ENCODE results near the gene CASP8AP2. TPM values are rescaled to one million over a fixed set of nuclear protein-coding genes. Genes with fewer than 3 reads are reported as not detected.
"Not testable (repeated sequence)": the region's sequence is repeated elsewhere in the genome, so short reads cannot be mapped to it uniquely, and the experiment has no call there.

CASP8AP2 gene
- total RNA-seq, 1 donor from 2014 or later: 23.3 TPM

DNA sequence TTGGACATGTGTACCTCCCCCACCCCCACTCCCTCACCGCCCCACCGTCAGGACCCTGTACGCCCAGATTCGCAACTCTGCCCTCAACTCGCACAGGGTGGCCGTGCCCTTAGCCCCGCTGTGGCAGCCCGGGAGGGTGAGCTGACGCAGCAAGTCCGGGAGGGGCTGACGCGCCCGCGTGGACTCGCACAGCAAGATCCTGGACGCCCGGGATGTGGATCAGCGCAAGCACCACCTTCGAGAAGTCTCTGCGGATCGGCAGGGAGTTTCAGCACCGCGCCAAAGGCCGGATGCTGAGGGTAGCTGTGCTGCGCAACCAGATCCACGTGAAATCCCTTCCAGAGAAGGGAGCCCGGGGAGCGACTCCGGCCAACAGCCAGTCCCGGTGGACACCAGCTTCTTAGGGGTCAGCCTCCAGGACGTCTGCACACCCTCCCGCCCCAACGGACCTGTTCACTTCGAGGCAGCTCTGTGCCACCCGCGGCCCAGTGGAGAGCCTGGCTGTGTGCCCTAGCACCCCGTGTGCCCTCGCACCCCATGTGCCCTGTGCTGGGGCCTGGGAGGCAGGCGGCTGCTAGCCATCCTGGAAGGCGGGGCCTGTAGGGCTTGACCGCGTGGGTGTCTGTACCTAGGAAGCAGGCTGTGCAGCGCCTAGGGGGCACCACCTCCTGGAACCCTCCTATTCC is 57.9 kb downstream of the CASP8AP2 start:
- DNase-seq (ENCODE audit: low spot score): no peak

DNA sequence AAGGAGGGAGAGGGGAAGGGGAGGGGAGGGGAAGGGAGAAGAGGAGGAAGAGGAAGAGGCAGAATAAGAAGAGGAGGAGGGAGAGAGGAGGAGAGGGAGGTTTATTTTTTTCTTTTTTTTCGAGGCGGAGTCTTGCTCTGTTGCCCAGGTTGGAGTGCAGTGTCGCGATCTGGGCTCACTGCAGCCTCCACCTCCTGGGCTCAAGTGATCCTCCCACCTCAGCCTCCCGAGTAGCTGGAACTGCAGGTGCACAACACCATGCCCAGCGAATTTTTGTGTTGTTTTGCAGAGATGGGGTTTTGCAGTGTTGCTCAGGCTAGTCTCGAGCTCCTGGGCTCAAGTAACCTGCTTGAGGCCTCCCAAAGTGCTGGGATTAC is 58.4 kb downstream of the CASP8AP2 start:
- no peak for DNase-seq (ENCODE audit: low spot score)

- no peak for DNase-seq (ENCODE audit: low spot score)
These were observed 59.2 kb downstream of the CASP8AP2 start for GRCh38 chr6:89888871-89889270.

DNA sequence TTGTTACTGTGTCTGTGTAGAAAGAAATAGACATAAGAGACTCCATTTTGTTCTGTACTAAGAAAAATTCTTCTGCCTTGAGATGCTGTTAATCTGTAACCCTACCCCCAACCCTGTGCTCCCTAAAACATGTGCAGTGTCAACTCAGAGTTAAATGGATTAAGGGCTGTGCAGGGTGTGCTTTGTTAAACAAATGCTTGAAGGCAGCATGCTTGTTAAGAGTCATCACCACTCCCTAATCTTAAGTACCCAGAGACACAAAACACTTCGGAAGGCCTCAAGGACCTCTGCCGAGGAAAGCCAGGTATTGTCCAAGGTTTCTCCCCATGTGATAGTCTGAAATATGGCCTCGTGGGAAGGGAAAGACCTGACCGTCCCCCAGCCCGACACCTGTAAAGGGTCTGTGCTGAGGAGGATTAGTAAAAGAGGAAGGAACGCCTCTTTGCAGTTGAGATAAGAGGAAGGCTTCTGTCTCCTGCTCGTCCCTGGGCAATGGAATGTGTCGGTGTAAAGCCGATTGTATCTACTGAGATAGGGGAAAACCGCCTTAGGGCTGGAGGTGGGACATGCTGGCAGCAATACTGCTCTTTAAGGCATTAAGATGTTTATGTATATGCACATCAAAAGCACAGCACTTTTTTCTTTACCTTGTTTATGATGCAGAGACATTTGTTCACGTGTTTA is 61.3 kb downstream of the CASP8AP2 start:
- not testable (repeated sequence) for DNase-seq (ENCODE audit: low spot score)

DNA sequence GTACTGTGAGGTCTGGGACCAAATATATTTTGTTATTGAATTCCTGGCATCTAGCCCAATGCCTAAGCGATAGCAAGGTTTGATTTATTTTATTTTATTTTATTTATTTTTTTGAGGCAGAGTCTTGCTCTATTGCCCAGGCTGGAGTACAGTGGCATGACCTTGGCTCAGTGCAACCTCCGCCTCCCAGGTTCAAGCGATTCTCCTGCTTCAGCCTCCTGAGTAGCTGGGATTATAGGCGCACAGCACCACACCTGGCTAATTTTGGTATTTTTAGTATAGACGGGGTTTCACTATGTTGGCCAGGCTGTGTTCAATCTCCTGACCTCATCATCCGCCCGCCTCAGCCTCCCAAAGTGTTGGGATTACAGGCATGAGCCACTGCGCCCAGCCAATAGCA is 62.9 kb downstream of the CASP8AP2 start:
- not testable (repeated sequence) for DNase-seq (ENCODE audit: low spot score)

GRCh38 chr6:89894169-89894568 is 64.5 kb downstream of the CASP8AP2 start, which contains the start of gene GJA10:
GJA10 (plus strand) TSS chr6:89894469; CDS start chr6:89894469, 0 bp downstream.
- no peak for DNase-seq (ENCODE audit: low spot score)

- DNase-seq (ENCODE audit: low spot score): no peak
These were observed 65.7 kb downstream of the CASP8AP2 start for GRCh38 chr6:89895276-89895874.

DNA sequence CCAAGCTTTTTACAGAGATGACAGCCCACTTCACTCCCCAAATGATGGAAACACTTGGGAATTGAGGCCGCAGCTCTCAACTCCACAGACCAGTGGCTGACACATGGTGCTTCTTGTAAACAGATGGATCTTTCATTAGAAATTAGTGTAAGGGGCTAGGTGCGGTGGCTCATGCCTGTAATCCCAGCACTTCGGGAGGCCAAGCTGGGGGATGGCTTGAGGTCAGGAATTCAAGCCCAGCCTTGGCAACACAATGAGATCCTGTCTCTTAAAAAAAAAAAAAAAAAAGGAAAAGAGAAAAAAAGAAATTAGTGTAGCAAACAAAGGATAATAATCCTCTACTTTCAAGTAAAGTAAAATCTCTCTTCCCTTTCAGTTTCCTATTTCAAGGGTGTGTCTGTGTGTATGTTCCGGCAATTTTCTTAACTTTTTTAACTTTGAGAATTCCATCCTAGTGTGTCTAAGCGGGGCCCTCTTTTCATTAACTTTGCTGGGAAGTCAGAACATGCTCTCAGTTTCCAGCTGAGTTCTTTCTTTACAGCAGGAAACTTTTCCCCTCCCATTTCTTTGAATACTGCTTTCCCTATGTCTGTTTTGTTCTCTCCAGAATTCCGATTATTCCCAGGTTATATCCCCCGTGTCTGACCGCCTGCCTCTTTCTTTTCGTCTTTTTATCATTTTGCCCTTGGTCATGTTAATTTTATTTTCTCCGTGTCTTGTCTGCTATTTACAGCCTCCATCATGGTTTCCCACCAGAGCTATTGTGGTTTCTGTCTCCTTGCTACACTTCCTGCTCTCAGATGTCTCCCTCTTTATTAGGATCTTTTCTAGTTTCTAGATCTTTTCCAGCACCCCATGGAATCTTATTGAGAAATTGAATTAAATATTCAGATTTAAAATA is 80.6 kb downstream of the CASP8AP2 start:
- not testable (repeated sequence) for DNase-seq (ENCODE audit: low spot score)

DNA sequence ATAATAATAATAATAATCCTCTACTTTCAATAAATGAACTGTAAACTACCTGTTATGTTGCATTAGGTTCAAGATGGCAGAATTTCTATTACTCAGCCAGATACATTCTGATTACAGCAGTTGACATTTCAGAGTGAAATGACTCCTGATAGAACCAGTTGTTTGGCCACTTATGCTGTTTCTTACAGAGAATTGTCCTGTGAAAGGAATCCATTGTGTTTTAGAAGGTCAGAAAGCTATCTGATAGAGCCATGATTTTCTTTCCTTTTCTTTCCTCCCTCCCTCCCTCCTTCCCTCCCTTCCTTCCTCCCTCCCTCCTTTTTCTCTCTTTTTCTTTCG is 81.2 kb downstream of the CASP8AP2 start:
- DNase-seq (ENCODE audit: low spot score): no peak

GRCh38 chr6:89916136-89916920 is 86.6 kb downstream of the CASP8AP2 start:
- DNase-seq (ENCODE audit: low spot score): no peak

DNA sequence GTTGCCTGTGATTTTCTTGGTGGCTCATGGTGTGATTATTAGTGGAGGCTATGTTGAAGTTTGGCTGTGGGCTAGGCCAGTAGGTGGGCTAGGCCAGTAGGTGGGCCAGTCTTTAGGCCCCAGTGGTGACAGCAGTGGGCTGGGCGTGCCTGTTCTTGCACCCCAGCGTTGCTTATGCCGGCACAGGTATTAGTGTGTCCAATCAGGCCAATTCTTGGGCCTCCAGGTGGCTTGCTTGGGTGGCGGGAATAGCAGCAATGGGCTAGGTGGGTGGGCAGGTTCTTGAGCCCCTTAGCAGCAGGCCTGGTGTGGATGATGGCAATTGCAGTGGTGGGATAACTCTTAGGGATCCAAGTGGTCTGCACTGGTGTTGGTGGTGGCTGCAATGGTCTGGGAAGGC is 87.5 kb downstream of the CASP8AP2 start:
- no peak for DNase-seq (ENCODE audit: low spot score)

- no peak for DNase-seq (ENCODE audit: low spot score)
These were observed 88.2 kb downstream of the CASP8AP2 start for GRCh38 chr6:89917801-89918366.

Other genes with a start within 250 kb of the CASP8AP2 start
- 57.1 TPM for gene LYRM2, start 191.1 kb upstream of the CASP8AP2 start, total RNA-seq
- 51.2 TPM for gene MDN1, start 10.1 kb upstream of the CASP8AP2 start, total RNA-seq
- not detected for gene GJA10, start 64.6 kb downstream of the CASP8AP2 start, total RNA-seq